Mucosa of descending colon (tissue), 3 donors: ENCODE data around the gene BUD31. TPM values are rescaled to one million over a fixed set of nuclear protein-coding genes. Genes with fewer than 3 reads are reported as not detected.

Experiments
- ATAC-seq: fragments of 200-7000 bp; cut with Tn5 transposase; one replicate; pipeline ENCODE4 v1.9.1; 2020; ENCODE audit warnings: mild to moderate bottlenecking, moderate library complexity
- DNase-seq, 3 donors: peaks; one replicate each; pipeline ENCODE4 v3.0.0-alpha.2; 2020
- H3K36me3 ChIP-seq: fragments of 200-600 bp; one replicate; pipeline ENCODE4 v1.8.0; 2021; ENCODE audit warnings: low read depth, mild to moderate bottlenecking
- H3K4me1 ChIP-seq: fragments of 200-600 bp; one replicate; pipeline ENCODE4 v1.8.0; 2021; ENCODE audit warnings: low read depth, mild to moderate bottlenecking
- H3K4me3 ChIP-seq: fragments of 200-600 bp; one replicate; pipeline ENCODE4 v1.8.0; 2021; ENCODE audit warnings: mild to moderate bottlenecking
- H3K9me3 ChIP-seq: fragments of 200-600 bp; one replicate; pipeline ENCODE4 v1.8.0; 2021; ENCODE audit warnings: mild to moderate bottlenecking
- intact Hi-C, 2 donors: fragments of 100-400 bp; cut with DNase I in 1 of 2; cut with micrococcal nuclease in 1 of 2; formaldehyde crosslinking; loops; one replicate each; pipeline versions ENCODE4 v1.11.0 to v1.11.1; 2022; cut with DNase I, micrococcal nuclease
- total RNA-seq, 3 donors: library from RNA; stranded (reverse); fragmentation: NEBNext Ultra II Directional in 2 of 3; extraction: Animal tissue kit (Norgen Biotek cat#: 25700) in 2 of 3; gene quantifications; one replicate each; pipeline versions ENCODE4 v1.2.1 to v1.2.4, GENCODE V29; 2021 to 2023
- TF ChIP-seq, protein P1 (sequence below): fragments of 200-600 bp; IDR thresholded peaks from one replicate; pipeline ENCODE4 v1.8.0; 2022; ENCODE audit warnings: antibody characterized with exemption, mild to moderate bottlenecking
- donor health status: DM: no; HTN: no; CAD: no; lungs with moderate emphysema.
- donor health status: DM: no; HTN: no; CAD: no.
- donor health status: DM: no; HTN: yes; CAD: no.

BUD31 gene
- total RNA-seq, 3 donors from 2014 or later, result 67.3 to 79.5 (median 76.7) TPM

DNA sequence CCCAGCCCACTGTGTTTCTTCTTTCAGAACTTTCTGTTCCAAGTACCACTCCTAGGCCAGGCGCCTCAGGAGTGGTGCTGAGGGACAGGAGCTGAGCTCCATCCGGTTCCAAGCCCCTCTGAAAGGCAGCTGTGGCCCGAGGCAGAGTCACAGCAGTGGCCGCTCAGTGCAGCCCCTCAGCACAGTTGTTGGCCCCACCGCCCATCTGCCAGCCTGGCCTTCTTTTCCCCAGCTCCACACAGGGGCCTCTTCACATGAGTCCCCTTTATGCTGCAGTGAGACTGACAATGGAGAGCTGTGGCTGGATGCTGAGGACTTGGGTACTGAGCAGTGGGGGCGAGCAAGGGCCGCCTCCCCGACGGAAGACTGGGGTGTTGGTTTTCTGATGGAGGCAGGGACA lies 9.5 kb downstream of the BUD31 start:
- Histone ChIP-seq H3K4me3 (no peak overlapping the region), H3K9me3 (no peaks in the 10 kb centered on the region), H3K36me3 (peaks cover 30% of the 10 kb centered on the region), H3K4me1 (peaks cover 4% of the 10 kb centered on the region)
- intact Hi-C loops, result loop anchor here (5.0 kb wide), 1 partner anchor 56 kb away; no protein-coding TSS in a partner anchor
- TF ChIP-seq, protein P1, sequence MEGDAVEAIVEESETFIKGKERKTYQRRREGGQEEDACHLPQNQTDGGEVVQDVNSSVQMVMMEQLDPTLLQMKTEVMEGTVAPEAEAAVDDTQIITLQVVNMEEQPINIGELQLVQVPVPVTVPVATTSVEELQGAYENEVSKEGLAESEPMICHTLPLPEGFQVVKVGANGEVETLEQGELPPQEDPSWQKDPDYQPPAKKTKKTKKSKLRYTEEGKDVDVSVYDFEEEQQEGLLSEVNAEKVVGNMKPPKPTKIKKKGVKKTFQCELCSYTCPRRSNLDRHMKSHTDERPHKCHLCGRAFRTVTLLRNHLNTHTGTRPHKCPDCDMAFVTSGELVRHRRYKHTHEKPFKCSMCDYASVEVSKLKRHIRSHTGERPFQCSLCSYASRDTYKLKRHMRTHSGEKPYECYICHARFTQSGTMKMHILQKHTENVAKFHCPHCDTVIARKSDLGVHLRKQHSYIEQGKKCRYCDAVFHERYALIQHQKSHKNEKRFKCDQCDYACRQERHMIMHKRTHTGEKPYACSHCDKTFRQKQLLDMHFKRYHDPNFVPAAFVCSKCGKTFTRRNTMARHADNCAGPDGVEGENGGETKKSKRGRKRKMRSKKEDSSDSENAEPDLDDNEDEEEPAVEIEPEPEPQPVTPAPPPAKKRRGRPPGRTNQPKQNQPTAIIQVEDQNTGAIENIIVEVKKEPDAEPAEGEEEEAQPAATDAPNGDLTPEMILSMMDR, result no peak
- ATAC-seq (no peak), DNase-seq (no peak)

DNA sequence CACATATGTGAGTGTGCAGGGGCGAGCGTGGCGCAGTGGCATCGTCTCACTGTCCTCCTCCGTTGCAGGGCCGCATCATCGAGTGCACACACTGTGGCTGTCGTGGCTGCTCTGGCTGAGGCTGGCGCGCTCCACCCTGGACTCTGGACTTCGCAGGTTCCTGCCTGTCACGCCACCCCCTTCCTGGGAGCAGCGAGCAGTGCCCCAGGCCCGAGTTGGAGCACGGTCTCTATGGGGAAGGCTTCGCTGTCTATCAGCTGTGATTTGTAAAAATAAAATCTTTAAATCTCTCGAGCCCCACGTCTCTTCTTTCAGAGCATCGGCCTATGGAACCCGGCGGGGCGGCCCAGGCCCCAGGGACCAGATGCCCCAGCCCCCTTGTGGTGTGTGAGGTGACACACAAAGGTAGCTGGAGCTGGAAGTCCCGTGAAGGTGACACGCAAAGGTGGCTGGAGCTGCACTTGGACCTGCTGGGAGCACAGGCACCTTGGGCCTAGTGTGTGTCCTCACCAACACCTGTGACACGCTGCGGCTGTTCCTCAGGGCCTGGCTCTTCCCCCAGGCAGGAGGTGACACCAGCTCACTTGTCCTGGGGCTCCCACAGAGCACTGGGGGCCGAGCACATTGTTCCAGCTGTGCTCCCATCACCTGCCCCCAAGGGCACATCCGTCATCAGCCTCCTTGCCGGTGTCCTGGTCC lies 10.7 kb downstream of the BUD31 start:
- intact Hi-C loops, result loop anchor here (5.0 kb wide), 1 partner anchor 57 kb away; no protein-coding TSS in a partner anchor
- H3K9me3 ChIP-seq, result no peaks in the 10 kb centered on the region
- peaks cover 4% of the 10 kb centered on the region for H3K4me1 ChIP-seq
- ATAC-seq (no peak), DNase-seq (no peak)
- H3K36me3 ChIP-seq, result peaks cover 24% of the 10 kb centered on the region
- TF ChIP-seq, protein P1, result no peak
- no peak overlapping the region for H3K4me3 ChIP-seq

DNA sequence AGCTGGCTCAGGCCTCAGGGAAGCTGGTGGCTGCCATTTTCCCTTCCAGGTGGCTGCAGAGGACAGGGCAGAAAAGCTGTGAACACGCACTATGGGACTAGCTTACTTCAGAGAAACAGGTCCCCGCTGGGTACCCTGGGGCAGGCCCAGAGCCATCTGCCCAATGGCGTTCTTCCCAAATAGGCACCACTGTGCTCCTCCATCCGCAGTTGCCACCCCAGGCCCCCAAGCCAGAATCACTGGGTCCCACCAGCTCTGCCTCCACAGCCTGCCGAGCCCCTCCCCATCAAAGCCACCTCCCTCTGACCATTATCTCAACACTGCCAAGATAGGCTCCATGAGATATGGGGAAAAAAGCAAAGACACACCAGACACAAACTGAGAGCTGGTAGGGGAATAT lies 11.4 kb downstream of the BUD31 start:
- Histone ChIP-seq H3K9me3 (no peaks in the 10 kb centered on the region), H3K36me3 (peaks cover 24% of the 10 kb centered on the region), H3K4me1 (peaks cover 4% of the 10 kb centered on the region), H3K4me3 (no peak overlapping the region)
- TF ChIP-seq, protein P1, result no peak
- DNase-seq (no peak), ATAC-seq (no peak)
- intact Hi-C loops, result no loop called here

DNA sequence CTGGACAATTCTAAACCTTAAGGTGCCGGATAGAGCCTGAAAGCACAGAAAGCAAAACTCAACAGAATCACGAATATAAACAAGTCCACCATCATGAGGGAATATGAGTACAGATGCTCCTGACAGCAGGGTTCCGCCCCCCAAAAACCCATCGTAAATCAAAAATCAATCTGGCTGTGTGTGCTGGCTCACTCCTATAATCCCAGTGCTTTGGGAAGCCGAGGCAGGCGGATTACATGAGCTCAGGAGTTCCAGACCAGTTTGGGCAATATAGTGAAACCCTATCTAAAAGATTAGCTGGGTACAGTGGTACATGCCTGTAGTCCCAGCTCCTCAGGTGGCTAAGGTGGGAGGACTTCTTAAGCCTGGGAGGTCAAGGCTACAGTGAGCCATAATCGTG lies 12.2 kb downstream of the BUD31 start:
- no peak overlapping the region for H3K4me3 ChIP-seq
- no peaks in the 10 kb centered on the region for H3K9me3 ChIP-seq
- ATAC-seq, result no peak
- TF ChIP-seq, protein P1, result no peak
- DNase-seq, result no peak
- peaks cover 23% of the 10 kb centered on the region for H3K36me3 ChIP-seq
- intact Hi-C loops, result no loop called here
- peaks cover 4% of the 10 kb centered on the region for H3K4me1 ChIP-seq

DNA sequence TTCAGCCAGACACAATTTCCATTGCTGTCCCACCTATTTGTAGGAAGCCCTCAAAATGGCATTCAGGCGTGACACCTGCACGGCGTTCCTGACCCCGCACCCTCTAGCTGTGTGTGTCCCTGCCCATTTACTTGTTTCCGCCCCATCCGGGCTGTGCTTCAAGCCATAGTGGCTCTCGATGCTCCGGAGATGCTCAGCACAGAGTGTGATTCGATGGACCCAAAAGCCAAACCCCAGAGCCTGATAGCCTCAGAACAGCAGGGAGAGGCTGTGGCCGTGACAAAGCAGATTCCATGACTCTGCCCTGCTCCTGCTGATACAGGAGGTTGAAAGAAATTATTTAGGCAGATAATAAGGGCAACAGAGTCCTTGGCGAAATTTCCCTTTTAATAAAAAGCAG lies 13.4 kb downstream of the BUD31 start:
- no peak for ATAC-seq
- TF ChIP-seq, protein P1, result no peak
- no peak for DNase-seq
- Histone ChIP-seq H3K4me3 (no peak overlapping the region), H3K9me3 (no peaks in the 10 kb centered on the region), H3K36me3 (peaks cover 15% of the 10 kb centered on the region), H3K4me1 (peaks cover 4% of the 10 kb centered on the region)
- intact Hi-C loops, result no loop called here
